Measurements from ENCODE around the gene RABGAP1L. TPM values are rescaled to one million over a fixed set of nuclear protein-coding genes. Genes with fewer than 3 reads are reported as not detected.

Gene RABGAP1L
- total RNA-seq, 2 experiments from 2014 or later = 98.1 to 158 TPM

- Histone ChIP-seq H4K20me1 (ENCODE audit: insufficient read depth, low read length) (no peaks in the 10 kb centered on the region), H3K27ac (ENCODE audit: low read depth, low read length, poor library complexity, severe bottlenecking) (no peak overlapping the region), H3K36me3 (ENCODE audit: insufficient read depth, low read length) (no peaks in the 10 kb centered on the region; the same call in 1 of the 2 replicates), H3K9me2 (ENCODE audit: insufficient read depth, low read length) (no peaks in the 10 kb centered on the region), H3K79me2 (ENCODE audit: insufficient read depth, low read depth, low read length) (no peaks in the 10 kb centered on the region), H3K4me3 (ENCODE audit: low read depth, low read length, poor library complexity, severe bottlenecking) (no peak overlapping the region), H2AFZ (ENCODE audit: low read length) (no peak overlapping the region), H3K4me2 (ENCODE audit: low read length) (no peak overlapping the region), H3K4me1 (ENCODE audit: insufficient read depth, low read length, poor library complexity, severe bottlenecking) (peaks cover 42% of the 10 kb centered on the region), H3K9me3 (ENCODE audit: low read length) (no peaks in the 10 kb centered on the region)
- TF ChIP-seq, protein P1, sequence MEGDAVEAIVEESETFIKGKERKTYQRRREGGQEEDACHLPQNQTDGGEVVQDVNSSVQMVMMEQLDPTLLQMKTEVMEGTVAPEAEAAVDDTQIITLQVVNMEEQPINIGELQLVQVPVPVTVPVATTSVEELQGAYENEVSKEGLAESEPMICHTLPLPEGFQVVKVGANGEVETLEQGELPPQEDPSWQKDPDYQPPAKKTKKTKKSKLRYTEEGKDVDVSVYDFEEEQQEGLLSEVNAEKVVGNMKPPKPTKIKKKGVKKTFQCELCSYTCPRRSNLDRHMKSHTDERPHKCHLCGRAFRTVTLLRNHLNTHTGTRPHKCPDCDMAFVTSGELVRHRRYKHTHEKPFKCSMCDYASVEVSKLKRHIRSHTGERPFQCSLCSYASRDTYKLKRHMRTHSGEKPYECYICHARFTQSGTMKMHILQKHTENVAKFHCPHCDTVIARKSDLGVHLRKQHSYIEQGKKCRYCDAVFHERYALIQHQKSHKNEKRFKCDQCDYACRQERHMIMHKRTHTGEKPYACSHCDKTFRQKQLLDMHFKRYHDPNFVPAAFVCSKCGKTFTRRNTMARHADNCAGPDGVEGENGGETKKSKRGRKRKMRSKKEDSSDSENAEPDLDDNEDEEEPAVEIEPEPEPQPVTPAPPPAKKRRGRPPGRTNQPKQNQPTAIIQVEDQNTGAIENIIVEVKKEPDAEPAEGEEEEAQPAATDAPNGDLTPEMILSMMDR (conservative IDR thresholded peaks at IDR 0.05; ENCODE audit: low read length) = no peak
- no peak for TF ChIP-seq EZH2phosphoT487 (IDR thresholded peaks at IDR 0.05; ENCODE audit: borderline replicate concordance, low read depth, low read length)
- intact Hi-C loops (cut with micrococcal nuclease; ENCODE audit: unreplicated experiment) = loop anchor here (1.0 to 5.0 kb wide), 3 partner anchors 483 to 653 kb away; no protein-coding TSS in a partner anchor
- no peak for DNase-seq (ENCODE audit: low spot score)
- CTCF ChIA-PET (ENCODE audit: unreplicated experiment) = interaction anchor here (1.1 to 4.7 kb wide), 2 partner anchors 480 to 482 kb away, joined by 4 to 20 read pairs; no protein-coding TSS in a partner anchor
- BruUV-seq (replicated peaks) = no TSS peak
- POLR2A ChIA-PET = interaction anchor here (1.1 to 1.2 kb wide), 2 partner anchors 482 to 485 kb away, joined by 3 to 8 read pairs; no protein-coding TSS in a partner anchor
These were observed 585.6 kb downstream of the RABGAP1L start for GRCh38 chr1:174744886-174745285.

- no peak for DNase-seq (ENCODE audit: low spot score)
- Histone ChIP-seq H3K9me3 (ENCODE audit: low read length) (no peaks in the 10 kb centered on the region), H3K27ac (ENCODE audit: low read depth, low read length, poor library complexity, severe bottlenecking) (no peak overlapping the region), H4K20me1 (ENCODE audit: insufficient read depth, low read length) (no peaks in the 10 kb centered on the region), H3K4me2 (ENCODE audit: low read length) (no peak overlapping the region), H2AFZ (ENCODE audit: low read length) (no peak overlapping the region), H3K9me2 (ENCODE audit: insufficient read depth, low read length) (no peaks in the 10 kb centered on the region), H3K79me2 (ENCODE audit: insufficient read depth, low read depth, low read length) (no peaks in the 10 kb centered on the region), H3K36me3 (ENCODE audit: insufficient read depth, low read length) (no peaks in the 10 kb centered on the region; the same call in 1 of the 2 replicates), H3K4me1 (ENCODE audit: insufficient read depth, low read length, poor library complexity, severe bottlenecking) (peaks cover 29% of the 10 kb centered on the region), H3K4me3 (ENCODE audit: low read depth, low read length, poor library complexity, severe bottlenecking) (no peak overlapping the region)
- TF ChIP-seq EZH2phosphoT487 (IDR thresholded peaks at IDR 0.05; ENCODE audit: borderline replicate concordance, low read depth, low read length) = no peak
- TF ChIP-seq, protein P1 (conservative IDR thresholded peaks at IDR 0.05; ENCODE audit: low read length) = no peak
- intact Hi-C loops (cut with micrococcal nuclease; ENCODE audit: unreplicated experiment) = no loop called here
- CTCF ChIA-PET (ENCODE audit: unreplicated experiment) = interaction anchor here (1.1 to 4.7 kb wide), 2 partner anchors 481 to 484 kb away, joined by 4 to 20 read pairs; no protein-coding TSS in a partner anchor
- POLR2A ChIA-PET = interaction anchor here (0.6 to 0.8 kb wide), 4 partner anchors 8 to 693 kb away, joined by 3 read pairs; no protein-coding TSS in a partner anchor
- BruUV-seq (replicated peaks) = no TSS peak
These were observed 586.9 kb downstream of the RABGAP1L start for GRCh38 chr1:174746024-174746808.

All from OCI-LY7 (cell line).